Karpas-422 (cell line): ENCODE results near the gene LDLRAD2. TPM values are rescaled to one million over a fixed set of nuclear protein-coding genes. Genes with fewer than 3 reads are reported as not detected.

Experiments
- DNase-seq: peaks from one replicate; pipeline ENCODE4 v3.0.0-alpha.2; 2015
- H2AFZ ChIP-seq: fragments of 200-600 bp; sonication (generic); 2 replicates; pipeline ENCODE4 v1.6.1; 2014; ENCODE audit warnings: antibody characterized with exemption, low read length, mixed read lengths
- H3K27ac ChIP-seq: fragments of 200-600 bp; sonication (generic); 2 replicates; pipeline ENCODE4 v1.5.1; 2014; ENCODE audit warnings: mild to moderate bottlenecking, low read length, moderate library complexity
- H3K27me3 ChIP-seq: fragments of 200-600 bp; sonication (generic); 2 replicates; pipeline ENCODE4 v1.6.1; 2014; ENCODE audit warnings: low read length, mixed read lengths
- H3K36me3 ChIP-seq: fragments of 200-600 bp; sonication (generic); 2 replicates; pipeline ENCODE4 v1.6.1; 2014; ENCODE audit warnings: low read length, mixed read lengths; ENCODE audit not compliant: insufficient read depth
- H3K4me1 ChIP-seq: fragments of 200-600 bp; sonication (generic); 2 replicates; pipeline ENCODE4 v1.6.1; 2014; ENCODE audit warnings: mild to moderate bottlenecking, low read length, mixed read lengths
- H3K4me2 ChIP-seq: fragments of 200-600 bp; sonication (generic); 2 replicates; pipeline ENCODE4 v1.6.1; 2014; ENCODE audit warnings: low read length, low read depth, mild to moderate bottlenecking; ENCODE audit not compliant: poor library complexity, severe bottlenecking
- H3K4me3 ChIP-seq: fragments of 200-600 bp; sonication (generic); 2 replicates; pipeline ENCODE4 v1.5.1; 2014; ENCODE audit warnings: mild to moderate bottlenecking, antibody characterized with exemption, low read length, mixed read lengths
- H3K79me2 ChIP-seq: fragments of 200-600 bp; sonication (generic); 2 replicates; pipeline ENCODE4 v1.6.1; 2014; ENCODE audit warnings: mild to moderate bottlenecking, low read length, mixed read lengths
- H3K9ac ChIP-seq: fragments of 200-600 bp; sonication (generic); 2 replicates; pipeline ENCODE4 v1.6.0; 2014; ENCODE audit warnings: low read length
- H3K9me2 ChIP-seq: fragments of 200-600 bp; sonication (generic), shearing (Covaris generic); replicated peaks from 2 replicates; pipeline ENCODE4 v1.6.0; 2014; ENCODE audit warnings: mild to moderate bottlenecking, low read length, moderate library complexity; ENCODE audit not compliant: insufficient read depth
- H3K9me3 ChIP-seq: fragments of 300-700, 200-600 bp; sonication (generic); 2 replicates; pipeline ENCODE4 v1.6.1; 2014; ENCODE audit warnings: low read length, mixed read lengths
- H4K20me1 ChIP-seq: fragments of 200-600 bp; sonication (generic); 2 replicates; pipeline ENCODE4 v1.6.1; 2014; ENCODE audit warnings: mild to moderate bottlenecking, antibody characterized with exemption, low read length, low read depth; ENCODE audit not compliant: insufficient read depth
- total RNA-seq: library from RNA; depleted of rRNA; stranded (reverse); fragments of >200 nt; shearing (Covaris generic); gene quantifications from 2 replicates; pipeline ENCODE4 v1.2.3, GENCODE V29; 2014; ENCODE audit warnings: low replicate concordance

The LDLRAD2 gene
- total RNA-seq, 1 experiment from 2014 or later = not detected

DNA sequence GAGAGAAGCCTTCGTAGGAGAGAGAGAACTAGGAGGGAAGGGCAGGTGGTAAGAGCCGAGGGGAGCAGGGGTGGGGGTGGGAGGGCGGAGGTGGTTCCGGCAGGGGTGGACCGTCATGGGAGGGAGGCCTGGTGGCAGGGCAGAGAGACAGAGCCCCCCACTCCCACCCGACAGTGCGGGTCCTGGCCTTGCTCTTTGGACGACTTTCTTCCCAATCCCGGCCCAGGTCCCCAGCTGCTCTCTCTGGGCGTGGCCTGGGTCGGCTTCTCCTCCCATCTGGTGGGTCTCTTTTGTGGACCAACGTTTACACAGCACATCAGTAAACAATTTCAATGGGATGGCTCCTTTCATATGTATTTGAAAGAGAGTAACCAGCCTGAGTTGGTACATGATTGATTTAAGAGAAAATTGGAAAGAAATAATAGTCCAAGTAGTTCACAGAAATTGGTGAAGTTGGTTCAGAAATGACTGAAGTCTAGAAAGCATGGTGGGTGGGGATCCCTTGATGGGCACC, 56.9 kb downstream of the LDLRAD2 start:
- no peaks in the 10 kb centered on the region for H3K9me3 ChIP-seq
- no peak overlapping the region for H3K9ac ChIP-seq
- H3K4me3 ChIP-seq = no peak overlapping the region
- no peaks in the 10 kb centered on the region for H3K27me3 ChIP-seq
- no peak for DNase-seq
- H3K9me2 ChIP-seq = no peaks in the 10 kb centered on the region
- no peaks in the 10 kb centered on the region for H3K4me1 ChIP-seq
- no peaks in the 10 kb centered on the region for H3K79me2 ChIP-seq
- no peaks in the 10 kb centered on the region for H4K20me1 ChIP-seq
- no peaks in the 10 kb centered on the region for H3K36me3 ChIP-seq
- no peak overlapping the region for H3K27ac ChIP-seq
- H2AFZ ChIP-seq = no peak overlapping the region
- H3K4me2 ChIP-seq = no peak overlapping the region

- Histone ChIP-seq H3K36me3 (no peaks in the 10 kb centered on the region), H3K79me2 (no peaks in the 10 kb centered on the region), H3K9ac (no peak overlapping the region), H3K27ac (no peak overlapping the region), H3K4me3 (no peak overlapping the region), H3K9me2 (no peaks in the 10 kb centered on the region), H3K9me3 (no peaks in the 10 kb centered on the region), H2AFZ (no peak overlapping the region), H3K4me2 (no peak overlapping the region), H3K27me3 (no peaks in the 10 kb centered on the region), H4K20me1 (no peaks in the 10 kb centered on the region), H3K4me1 (no peaks in the 10 kb centered on the region)
- DNase-seq = no peak
Measured at GRCh38 chr1:21869620-21870121, 57.6 kb downstream of the LDLRAD2 start.

DNA sequence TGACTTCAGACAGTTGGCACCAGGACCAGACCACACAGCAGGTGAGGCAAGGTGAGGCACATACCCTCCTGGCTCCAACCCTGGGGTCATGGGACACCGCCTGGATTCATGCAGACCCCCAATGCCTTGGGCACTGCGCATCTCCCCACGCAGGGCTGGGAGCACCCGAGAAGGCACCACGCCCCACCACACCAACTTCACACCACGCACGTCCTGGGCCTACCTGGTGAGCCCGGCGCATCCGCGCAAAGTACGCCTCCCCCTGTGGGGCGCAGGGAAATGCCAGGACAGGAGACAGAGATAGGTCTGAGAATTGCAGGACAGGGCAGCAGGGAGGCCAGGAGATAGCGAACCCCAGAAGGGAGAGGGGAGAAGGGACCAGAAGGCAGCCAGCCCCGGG, 58.5 kb downstream of the LDLRAD2 start:
- Histone ChIP-seq H3K9me3 (no peaks in the 10 kb centered on the region), H2AFZ (no peak overlapping the region), H3K27ac (no peak overlapping the region), H3K4me2 (no peak overlapping the region), H3K9ac (no peak overlapping the region), H3K9me2 (no peaks in the 10 kb centered on the region), H3K4me1 (no peaks in the 10 kb centered on the region), H3K4me3 (no peak overlapping the region), H3K27me3 (no peaks in the 10 kb centered on the region), H4K20me1 (no peaks in the 10 kb centered on the region), H3K79me2 (no peaks in the 10 kb centered on the region), H3K36me3 (no peaks in the 10 kb centered on the region)
- no peak for DNase-seq

GRCh38 chr1:21871943-21872342, 59.9 kb downstream of the LDLRAD2 start:
- no peak overlapping the region for H3K4me3 ChIP-seq
- H3K36me3 ChIP-seq = no peaks in the 10 kb centered on the region
- H3K79me2 ChIP-seq = no peaks in the 10 kb centered on the region
- no peak overlapping the region for H3K27ac ChIP-seq
- H3K9ac ChIP-seq = no peak overlapping the region
- H2AFZ ChIP-seq = no peak overlapping the region
- no peaks in the 10 kb centered on the region for H3K9me3 ChIP-seq
- no peaks in the 10 kb centered on the region for H4K20me1 ChIP-seq
- no peak for DNase-seq
- no peaks in the 10 kb centered on the region for H3K27me3 ChIP-seq
- H3K4me1 ChIP-seq = no peaks in the 10 kb centered on the region
- H3K9me2 ChIP-seq = no peaks in the 10 kb centered on the region
- H3K4me2 ChIP-seq = no peak overlapping the region

GRCh38 chr1:21872445-21873079, 60.5 kb downstream of the LDLRAD2 start:
- no peaks in the 10 kb centered on the region for H3K9me3 ChIP-seq
- H3K9me2 ChIP-seq = no peaks in the 10 kb centered on the region
- no peak overlapping the region for H3K4me2 ChIP-seq
- H3K9ac ChIP-seq = no peak overlapping the region
- no peaks in the 10 kb centered on the region for H3K36me3 ChIP-seq
- H2AFZ ChIP-seq = no peak overlapping the region
- no peaks in the 10 kb centered on the region for H3K79me2 ChIP-seq
- H3K27me3 ChIP-seq = no peaks in the 10 kb centered on the region
- H3K4me1 ChIP-seq = no peaks in the 10 kb centered on the region
- no peak overlapping the region for H3K4me3 ChIP-seq
- no peak overlapping the region for H3K27ac ChIP-seq
- DNase-seq = no peak
- H4K20me1 ChIP-seq = no peaks in the 10 kb centered on the region

GRCh38 chr1:21873174-21873573, 61.1 kb downstream of the LDLRAD2 start:
- H3K36me3 ChIP-seq = no peaks in the 10 kb centered on the region
- H3K27me3 ChIP-seq = no peaks in the 10 kb centered on the region
- no peak overlapping the region for H3K4me2 ChIP-seq
- H3K4me1 ChIP-seq = no peaks in the 10 kb centered on the region
- DNase-seq = no peak
- no peak overlapping the region for H3K4me3 ChIP-seq
- H3K79me2 ChIP-seq = no peaks in the 10 kb centered on the region
- H4K20me1 ChIP-seq = no peaks in the 10 kb centered on the region
- H3K27ac ChIP-seq = no peak overlapping the region
- H3K9me3 ChIP-seq = no peaks in the 10 kb centered on the region
- no peak overlapping the region for H3K9ac ChIP-seq
- no peak overlapping the region for H2AFZ ChIP-seq
- H3K9me2 ChIP-seq = no peaks in the 10 kb centered on the region

DNA sequence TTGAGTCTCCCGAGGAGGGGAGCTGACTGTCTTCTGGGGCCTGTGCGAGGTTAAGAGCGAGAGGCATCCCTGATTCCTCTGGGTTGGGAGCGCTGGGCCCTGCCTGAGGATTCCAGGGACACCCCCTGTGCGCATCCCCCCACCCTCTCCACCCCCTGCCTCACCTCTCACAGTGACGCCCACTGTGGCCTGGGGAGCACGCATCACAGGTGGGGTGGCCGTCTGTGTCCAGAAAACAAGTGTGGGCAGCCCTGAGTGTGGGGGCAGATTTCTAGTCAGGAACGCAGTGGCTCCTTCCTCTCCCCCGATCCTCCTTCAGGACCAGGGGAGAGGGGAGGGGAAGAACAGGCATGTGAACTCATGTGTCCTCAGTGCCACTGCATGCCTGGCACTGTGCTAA, 61.7 kb downstream of the LDLRAD2 start:
- Histone ChIP-seq H3K9me2 (no peaks in the 10 kb centered on the region), H3K4me1 (no peaks in the 10 kb centered on the region), H3K4me2 (no peak overlapping the region), H3K9ac (no peak overlapping the region), H3K9me3 (no peaks in the 10 kb centered on the region), H3K27me3 (no peaks in the 10 kb centered on the region), H3K4me3 (no peak overlapping the region), H2AFZ (no peak overlapping the region), H4K20me1 (no peaks in the 10 kb centered on the region), H3K79me2 (no peaks in the 10 kb centered on the region), H3K36me3 (no peaks in the 10 kb centered on the region), H3K27ac (no peak overlapping the region)
- DNase-seq = no peak

DNA sequence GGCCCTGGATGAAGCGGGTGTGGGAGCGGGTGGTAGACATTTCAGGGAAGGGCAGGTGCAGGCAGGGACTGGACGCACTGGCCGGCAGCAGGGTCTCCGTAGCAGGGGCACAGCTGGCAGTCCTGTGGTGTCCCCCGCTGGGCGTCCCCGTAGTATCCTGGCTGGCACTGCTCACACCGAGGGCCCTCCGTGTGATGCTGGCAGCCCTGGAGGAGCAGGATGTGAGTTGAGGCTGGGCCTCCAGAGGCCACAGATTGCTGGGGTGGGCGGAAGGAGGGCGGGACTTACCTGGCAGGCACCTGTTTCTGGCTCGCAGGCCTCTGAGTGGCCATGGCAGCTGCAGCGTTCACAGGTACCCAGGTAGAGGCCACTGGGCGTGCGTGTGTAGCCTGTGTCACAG, 62.3 kb downstream of the LDLRAD2 start:
- no peaks in the 10 kb centered on the region for H3K9me3 ChIP-seq
- no peak overlapping the region for H3K27ac ChIP-seq
- no peak for DNase-seq
- no peak overlapping the region for H3K4me2 ChIP-seq
- no peak overlapping the region for H3K9ac ChIP-seq
- H3K4me3 ChIP-seq = no peak overlapping the region
- H3K4me1 ChIP-seq = no peaks in the 10 kb centered on the region
- no peaks in the 10 kb centered on the region for H3K79me2 ChIP-seq
- H3K27me3 ChIP-seq = no peaks in the 10 kb centered on the region
- H3K9me2 ChIP-seq = no peaks in the 10 kb centered on the region
- H2AFZ ChIP-seq = no peak overlapping the region
- H4K20me1 ChIP-seq = no peaks in the 10 kb centered on the region
- H3K36me3 ChIP-seq = no peaks in the 10 kb centered on the region
